H9 (cell line): ENCODE measurements around the gene STK17B. TPM values are rescaled to one million over a fixed set of nuclear protein-coding genes. Genes with fewer than 3 reads are reported as not detected.
"Not testable (repeated sequence)": the region's sequence is repeated elsewhere in the genome, so short reads cannot be mapped to it uniquely, and the experiment has no call there.

Experiments used
- DNase-seq: peaks from one replicate; pipeline ENCODE4 v3.0.0-alpha.2; 2017
- H2AFZ ChIP-seq: one replicate; pipeline ENCODE4 v1.6.1; 2013; ENCODE audit warnings: mild to moderate bottlenecking, low read length, control low read depth, moderate library complexity
- H2AK5ac ChIP-seq: 2 replicates; pipeline ENCODE4 v1.6.1; 2013; ENCODE audit warnings: low read length, control low read depth, mixed read lengths; ENCODE audit not compliant: insufficient read length
- H2BK120ac ChIP-seq: one replicate; pipeline ENCODE4 v1.6.1; 2013; ENCODE audit warnings: low read depth, mild to moderate bottlenecking, low read length, control low read depth, inconsistent platforms; ENCODE audit not compliant: poor library complexity, severe bottlenecking
- H2BK12ac ChIP-seq: 2 replicates; pipeline ENCODE4 v1.6.1; 2013; ENCODE audit warnings: low read length, control low read depth, mixed read lengths, low read depth; ENCODE audit not compliant: insufficient read length
- H2BK15ac ChIP-seq: 2 replicates; pipeline ENCODE4 v1.6.1; 2013; ENCODE audit warnings: low read depth, low read length, control low read depth
- H2BK20ac ChIP-seq: one replicate; pipeline ENCODE4 v1.6.1; 2013; ENCODE audit warnings: low read depth, mild to moderate bottlenecking, low read length, control low read depth, inconsistent platforms; ENCODE audit not compliant: poor library complexity, severe bottlenecking
- H2BK5ac ChIP-seq: 2 replicates; pipeline ENCODE4 v1.6.1; 2013; ENCODE audit warnings: low read length, control low read depth, mixed read lengths; ENCODE audit not compliant: insufficient read length
- H3K14ac ChIP-seq: 2 replicates; pipeline ENCODE4 v1.6.1; 2013; ENCODE audit warnings: low read length, control low read depth; ENCODE audit not compliant: insufficient read depth
- H3K18ac ChIP-seq: 2 replicates; pipeline ENCODE4 v1.6.1; 2013; ENCODE audit warnings: low read depth, mild to moderate bottlenecking, mixed read lengths, low read length, control low read depth; ENCODE audit not compliant: insufficient read length
- H3K23ac ChIP-seq: 2 replicates; pipeline ENCODE4 v1.6.1; 2013; ENCODE audit warnings: low read length, control low read depth, mixed read lengths, low read depth; ENCODE audit not compliant: insufficient read length
- H3K23me2 ChIP-seq: 2 replicates; pipeline ENCODE4 v1.6.1; 2013; ENCODE audit warnings: low read depth, mild to moderate bottlenecking, mixed read lengths, low read length, control low read depth; ENCODE audit not compliant: insufficient read length, poor library complexity, severe bottlenecking
- H3K27ac ChIP-seq: 2 replicates; pipeline ENCODE4 v1.5.1; 2013; ENCODE audit warnings: low read length, control low read depth, mixed read lengths, low read depth; ENCODE audit not compliant: insufficient read length
- H3K27me3 ChIP-seq: 2 replicates; pipeline ENCODE4 v1.6.1; 2013; ENCODE audit warnings: low read length, control low read depth, inconsistent platforms; ENCODE audit not compliant: insufficient read depth
- H3K4ac ChIP-seq: 2 replicates; pipeline ENCODE4 v1.6.1; 2013; ENCODE audit warnings: low read depth, mild to moderate bottlenecking, control low read depth, inconsistent platforms, low read length, moderate library complexity
- H3K4me1 ChIP-seq: 2 replicates; pipeline ENCODE4 v1.6.1; 2013; ENCODE audit warnings: low read length, control low read depth, inconsistent platforms; ENCODE audit not compliant: insufficient read depth
- H3K4me2 ChIP-seq: 2 replicates; pipeline ENCODE4 v1.6.1; 2013; ENCODE audit warnings: low read length, control low read depth, mixed read lengths; ENCODE audit not compliant: insufficient read length, insufficient read depth
- H3K56ac ChIP-seq: 2 replicates; pipeline ENCODE4 v1.6.1; 2013; ENCODE audit warnings: low read depth, mild to moderate bottlenecking, mixed read lengths, low read length, control low read depth; ENCODE audit not compliant: insufficient read length
- H3K79me1 ChIP-seq: 2 replicates; pipeline ENCODE4 v1.6.1; 2013; ENCODE audit warnings: low read depth, mild to moderate bottlenecking, moderate library complexity, low read length, control low read depth, inconsistent platforms; ENCODE audit not compliant: insufficient read depth, poor library complexity, severe bottlenecking
- H3K79me2 ChIP-seq: 2 replicates; pipeline ENCODE4 v1.6.1; 2013; ENCODE audit warnings: low read length, control low read depth, inconsistent platforms; ENCODE audit not compliant: insufficient read depth
- H3K9ac ChIP-seq: 2 replicates; pipeline ENCODE4 v1.6.1; 2013; ENCODE audit warnings: low read length, control low read depth, mixed read lengths; ENCODE audit not compliant: insufficient read length; ENCODE audit errors: extremely low read depth
- H3K9me3 ChIP-seq: one replicate; pipeline ENCODE4 v1.6.1; 2013; ENCODE audit warnings: low read depth, low read length, inconsistent platforms; ENCODE audit not compliant: control insufficient read depth
- H3T11ph ChIP-seq: one replicate; pipeline ENCODE4 v1.6.1; 2013; ENCODE audit warnings: mild to moderate bottlenecking, low read length, control low read depth, inconsistent platforms
- H4K20me1 ChIP-seq: one replicate; pipeline ENCODE4 v1.6.1; 2013; ENCODE audit not compliant: control insufficient read depth, insufficient read length, insufficient read depth
- H4K5ac ChIP-seq: 2 replicates; pipeline ENCODE4 v1.6.1; 2013; ENCODE audit warnings: low read depth, mild to moderate bottlenecking, mixed read lengths, low read length, control low read depth; ENCODE audit not compliant: insufficient read length
- H4K8ac ChIP-seq: replicated peaks from 2 replicates; pipeline ENCODE4 v1.6.1; 2013; ENCODE audit warnings: low read length, control low read depth, mixed read lengths, low read depth; ENCODE audit not compliant: insufficient read length
- H4K91ac ChIP-seq: 2 replicates; pipeline ENCODE4 v1.6.1; 2013; ENCODE audit warnings: low read depth, mild to moderate bottlenecking, moderate library complexity, mixed read lengths, low read length, control low read depth; ENCODE audit not compliant: insufficient read length
- H3K27ac Mint-ChIP-seq, 3 experiments: 2 replicates in 2 of 3; 3 replicates in 1 of 3; pipeline ENCODE4 v1.8.0; 2020 to 2021; ENCODE audit warnings: mixed read lengths in 3 of 3, mild to moderate bottlenecking in 1 of 3, moderate library complexity in 1 of 3
- H3K27me3 Mint-ChIP-seq: 2 replicates; pipeline ENCODE4 v1.8.0; 2021; ENCODE audit warnings: low read depth, mild to moderate bottlenecking, moderate library complexity, mixed read lengths
- H3K36me3 Mint-ChIP-seq, 3 experiments: 2 replicates in 2 of 3; 3 replicates in 1 of 3; pipeline ENCODE4 v1.8.0; 2020 to 2021; ENCODE audit warnings: low read depth in 3 of 3, mixed read lengths in 3 of 3; ENCODE audit not compliant: insufficient read depth in 1 of 3
- H3K4me1 Mint-ChIP-seq, 2 experiments: 2 replicates each; pipeline ENCODE4 v1.8.0; 2020; ENCODE audit warnings: mixed read lengths in 2 of 2
- H3K4me3 Mint-ChIP-seq, 2 experiments: 2 replicates in 1 of 2; 3 replicates in 1 of 2; pipeline ENCODE4 v1.8.0; 2020 to 2021; ENCODE audit warnings: mild to moderate bottlenecking in 2 of 2, mixed read lengths in 2 of 2, moderate library complexity in 1 of 2
- H3K9me3 Mint-ChIP-seq, 2 experiments: 2 replicates in 1 of 2; 3 replicates in 1 of 2; pipeline ENCODE4 v1.8.0; 2020; ENCODE audit warnings: mild to moderate bottlenecking in 2 of 2, mixed read lengths in 2 of 2, moderate library complexity in 1 of 2
- WGBS: extraction: QIAGEN DNeasy Blood & Tissue Kit; methylation state at CpG from one replicate; pipeline ENCODE4 v1.1.7; 2013; ENCODE audit warnings: missing lambda C conversion rate, low lambda C conversion rate, mixed read lengths; ENCODE audit not compliant: insufficient read length; ENCODE audit errors: extremely low coverage; 5-methylcytosine and 5-hydroxymethylcytosine counted together
- total RNA-seq: library from RNA; stranded (reverse); gene quantifications from 2 replicates; pipeline ENCODE4 v1.2.1, GENCODE V29; 2021
- TF ChIP-seq, protein P1 (sequence below): fragments of 200-600 bp; sonication (generic); conservative IDR thresholded peaks from 3 replicates; pipeline ENCODE4 v1.8.0; 2021; ENCODE audit warnings: antibody characterized with exemption, mild to moderate bottlenecking

STK17B gene
- total RNA-seq, 1 experiment from 2014 or later = 6.1 TPM

DNA sequence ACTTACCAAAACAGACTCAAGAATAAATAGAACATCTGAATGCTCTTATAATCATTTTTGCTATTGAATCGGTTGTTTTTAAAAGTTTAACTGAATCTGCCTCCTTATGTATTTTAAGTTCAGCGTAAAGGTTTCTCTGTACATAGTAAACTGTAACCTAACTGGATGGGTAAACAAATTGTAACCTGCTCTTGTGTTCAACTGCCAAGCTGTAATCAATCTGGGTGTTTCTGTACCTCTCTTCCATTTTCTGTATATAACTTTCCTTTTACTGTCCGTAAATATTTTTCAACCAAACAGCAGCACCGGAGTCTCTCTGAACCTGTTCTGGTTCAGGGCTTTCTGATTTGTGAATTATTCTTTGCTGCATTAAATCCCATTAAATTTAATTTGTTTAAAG is 75.1 kb downstream of the STK17B start:
- H3K4me1 Mint-ChIP-seq = peaks cover 41 to 45% of the 10 kb centered on the region in 2 experiments
- Histone ChIP-seq H3K14ac (no peak overlapping the region), H2BK120ac (no peak overlapping the region), H3K79me2 (no peaks in the 10 kb centered on the region), H2BK12ac (no peak overlapping the region), H3K27ac (no peak overlapping the region), H4K20me1 (no peaks in the 10 kb centered on the region), H3K23me2 (peaks cover 3% of the 10 kb centered on the region), H3K9ac (no peak overlapping the region), H3K9me3 (no peaks in the 10 kb centered on the region), H3T11ph (no peak overlapping the region), H3K4me1 (peaks cover 2% of the 10 kb centered on the region; the same call in 1 of the 2 replicates), H2AK5ac (no peak overlapping the region), H3K4ac (no peak overlapping the region), H2BK15ac (no peak overlapping the region), H4K5ac (no peak overlapping the region), H3K27me3 (no peaks in the 10 kb centered on the region), H3K79me1 (no peaks in the 10 kb centered on the region), H3K18ac (no peak overlapping the region), H3K4me2 (no peak overlapping the region), H2AFZ (no peak overlapping the region), H2BK20ac (no peak overlapping the region), H3K56ac (no peak overlapping the region), H4K8ac (no peak overlapping the region), H3K23ac (no peak overlapping the region), H4K91ac (no peak overlapping the region), H2BK5ac (no peak overlapping the region)
- H3K9me3 Mint-ChIP-seq = peaks cover 17 to 20% of the 10 kb centered on the region in 2 experiments
- no peak overlapping the region for H3K4me3 Mint-ChIP-seq
- DNase-seq = no peak
- peak overlapping the region in 2 of 3 experiments; percentile 43 to 66; a peak in 3 of 7 replicates for H3K27ac Mint-ChIP-seq
- WGBS = no CpG with 5 or more reads among the region's 4 CpGs
- peaks cover 6 to 17% (median 11%) of the 10 kb centered on the region in 3 experiments; a peak in 6 of 7 replicates for H3K36me3 Mint-ChIP-seq
- H3K27me3 Mint-ChIP-seq = peaks cover 2% of the 10 kb centered on the region; the same call in 1 of the 2 replicates
- TF ChIP-seq, protein P1, sequence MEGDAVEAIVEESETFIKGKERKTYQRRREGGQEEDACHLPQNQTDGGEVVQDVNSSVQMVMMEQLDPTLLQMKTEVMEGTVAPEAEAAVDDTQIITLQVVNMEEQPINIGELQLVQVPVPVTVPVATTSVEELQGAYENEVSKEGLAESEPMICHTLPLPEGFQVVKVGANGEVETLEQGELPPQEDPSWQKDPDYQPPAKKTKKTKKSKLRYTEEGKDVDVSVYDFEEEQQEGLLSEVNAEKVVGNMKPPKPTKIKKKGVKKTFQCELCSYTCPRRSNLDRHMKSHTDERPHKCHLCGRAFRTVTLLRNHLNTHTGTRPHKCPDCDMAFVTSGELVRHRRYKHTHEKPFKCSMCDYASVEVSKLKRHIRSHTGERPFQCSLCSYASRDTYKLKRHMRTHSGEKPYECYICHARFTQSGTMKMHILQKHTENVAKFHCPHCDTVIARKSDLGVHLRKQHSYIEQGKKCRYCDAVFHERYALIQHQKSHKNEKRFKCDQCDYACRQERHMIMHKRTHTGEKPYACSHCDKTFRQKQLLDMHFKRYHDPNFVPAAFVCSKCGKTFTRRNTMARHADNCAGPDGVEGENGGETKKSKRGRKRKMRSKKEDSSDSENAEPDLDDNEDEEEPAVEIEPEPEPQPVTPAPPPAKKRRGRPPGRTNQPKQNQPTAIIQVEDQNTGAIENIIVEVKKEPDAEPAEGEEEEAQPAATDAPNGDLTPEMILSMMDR = no peak

DNA sequence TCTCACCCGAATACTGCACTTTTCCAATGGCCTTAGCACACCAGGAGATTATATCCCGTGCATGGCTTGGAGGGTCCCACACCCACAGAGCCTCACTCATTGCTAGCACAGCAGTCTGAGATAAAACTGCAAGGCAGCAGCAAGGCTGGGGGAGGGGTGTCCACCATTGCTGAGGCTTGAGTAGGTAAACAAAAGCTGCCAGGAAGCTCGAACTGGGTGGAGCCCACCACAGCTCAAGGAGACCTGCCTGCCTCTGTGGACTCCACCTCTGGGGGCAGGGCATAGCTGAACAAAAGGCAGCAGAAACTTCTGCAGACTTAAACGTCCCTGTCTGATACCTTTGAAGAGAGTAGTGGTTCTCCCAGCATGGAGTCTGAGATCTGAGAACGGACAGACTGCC is 81.9 kb downstream of the STK17B start:
- H3K23ac ChIP-seq, H2AFZ ChIP-seq, H4K8ac ChIP-seq, H3K27ac Mint-ChIP-seq, H4K5ac ChIP-seq, DNase-seq, H4K20me1 ChIP-seq, H2BK5ac ChIP-seq, H3K79me1 ChIP-seq, H3K79me2 ChIP-seq, H3K4me3 Mint-ChIP-seq, H3K9ac ChIP-seq, H3K9me3 ChIP-seq, H4K91ac ChIP-seq, H3K4ac ChIP-seq, H2BK15ac ChIP-seq, H3K18ac ChIP-seq, H3K4me2 ChIP-seq, H3K4me1 ChIP-seq, H3K4me1 Mint-ChIP-seq, H3T11ph ChIP-seq, H3K27ac ChIP-seq, H3K56ac ChIP-seq, H3K27me3 Mint-ChIP-seq, H2BK12ac ChIP-seq, H3K14ac ChIP-seq, H2BK20ac ChIP-seq, H2AK5ac ChIP-seq, H3K27me3 ChIP-seq, H2BK120ac ChIP-seq, H3K23me2 ChIP-seq: not testable (repeated sequence)
- WGBS = no CpG with 5 or more reads among the region's 5 CpGs
- Mint-ChIP-seq H3K9me3 (peaks cover 30 to 33% of the 10 kb centered on the region in 2 experiments), H3K36me3 (peaks cover 13 to 32% (median 20%) of the 10 kb centered on the region in 3 experiments)
